ENCODE data around the gene ZMYND11.

ZMYND11 gene

DNA sequence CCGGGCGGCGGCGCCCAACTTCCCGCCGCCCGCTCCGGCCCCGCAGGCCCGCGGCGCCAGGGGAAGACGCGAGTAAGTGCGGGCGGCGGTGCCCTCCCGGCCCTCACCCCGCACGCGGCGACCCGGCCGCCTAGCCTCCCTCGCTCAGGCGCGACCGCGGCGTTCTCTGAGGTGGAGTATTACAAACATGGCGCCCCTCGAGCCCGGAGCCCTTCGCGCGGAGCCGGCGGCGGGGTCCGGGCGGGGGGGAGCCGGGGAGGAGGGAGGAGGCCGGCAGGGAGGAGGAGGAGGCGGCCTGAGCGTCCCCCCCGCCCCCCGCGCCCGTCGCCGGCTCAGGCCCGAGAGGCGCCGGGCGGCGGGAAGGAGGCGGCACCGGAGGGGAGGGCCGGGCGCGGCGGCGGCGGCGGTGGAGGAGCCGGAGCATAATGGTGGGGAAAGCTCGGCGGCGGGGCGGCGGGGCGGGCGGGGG lies at the start of gene ZMYND11:
Gene ZMYND11, plus strand, starts transcription at position 324 of the 469 bp plus-strand sequence. CDS start 44,558 bp downstream, outside the sequence.
- DNase-seq: peak; percentile 14

- no peak for DNase-seq
Observed at GRCh38 chr10:86031-86430, 49.2 kb upstream of the ZMYND11 start.

- no peak for DNase-seq
Observed at GRCh38 chr10:87177-88080, 47.8 kb upstream of the ZMYND11 start.

- no peak for DNase-seq
Observed at GRCh38 chr10:88253-88652, 47.0 kb upstream of the ZMYND11 start.

DNA sequence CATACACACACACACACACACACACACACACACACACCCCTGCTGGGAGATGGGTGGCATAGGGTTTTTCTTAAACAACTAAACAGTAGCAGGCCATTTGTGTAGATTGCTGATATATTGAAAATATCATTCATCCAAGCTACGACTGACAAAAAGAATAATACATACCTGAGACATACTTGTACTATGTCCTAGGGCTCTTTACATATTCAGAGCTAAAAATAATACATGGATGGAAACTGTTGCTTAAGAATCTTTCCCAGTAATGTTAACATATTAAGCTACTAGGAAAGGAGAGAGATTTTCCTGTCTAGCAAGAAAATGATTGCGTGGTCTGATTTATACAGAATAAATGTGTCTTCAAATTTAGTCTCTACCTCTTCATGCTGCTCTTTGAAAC lies 46.0 kb upstream of the ZMYND11 start:
- no peak for DNase-seq

GRCh38 chr10:90161-90560 lies 45.1 kb upstream of the ZMYND11 start:
- no peak for DNase-seq

GRCh38 chr10:91313-91712 lies 43.9 kb upstream of the ZMYND11 start:
- no peak for DNase-seq

GRCh38 chr10:92153-92552 lies 43.1 kb upstream of the ZMYND11 start:
- DNase-seq: no peak

- DNase-seq: no peak
Observed at GRCh38 chr10:92846-93245, 42.4 kb upstream of the ZMYND11 start.

GRCh38 chr10:94613-95012 lies 40.6 kb upstream of the ZMYND11 start:
- DNase-seq: no peak

GRCh38 chr10:95356-96115 lies 39.7 kb upstream of the ZMYND11 start:
- DNase-seq: no peak

DNA sequence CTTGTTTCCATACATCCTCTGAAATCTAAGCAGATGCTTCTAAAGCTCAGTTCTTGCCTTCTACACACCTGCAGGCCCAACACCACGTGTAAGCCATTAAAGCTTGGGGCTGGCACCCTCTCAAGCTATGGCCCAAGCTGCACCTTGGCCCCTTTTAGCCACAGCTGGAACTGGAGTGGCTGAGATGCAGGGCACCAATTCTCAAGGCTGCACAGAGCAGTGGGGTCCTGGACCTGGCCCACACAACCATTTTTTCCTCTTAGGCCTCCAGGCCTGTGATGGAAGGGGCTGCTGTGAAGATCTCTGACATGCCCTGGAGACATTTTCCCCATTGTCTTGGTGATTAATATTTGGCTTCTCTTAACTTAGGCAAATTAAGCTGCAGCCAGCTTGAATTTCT lies 38.8 kb upstream of the ZMYND11 start:
- no peak for DNase-seq

GRCh38 chr10:104416-104815 lies 30.8 kb upstream of the ZMYND11 start:
- DNase-seq: no peak

- DNase-seq: no peak
Observed at GRCh38 chr10:104862-105565, 30.2 kb upstream of the ZMYND11 start.

DNA sequence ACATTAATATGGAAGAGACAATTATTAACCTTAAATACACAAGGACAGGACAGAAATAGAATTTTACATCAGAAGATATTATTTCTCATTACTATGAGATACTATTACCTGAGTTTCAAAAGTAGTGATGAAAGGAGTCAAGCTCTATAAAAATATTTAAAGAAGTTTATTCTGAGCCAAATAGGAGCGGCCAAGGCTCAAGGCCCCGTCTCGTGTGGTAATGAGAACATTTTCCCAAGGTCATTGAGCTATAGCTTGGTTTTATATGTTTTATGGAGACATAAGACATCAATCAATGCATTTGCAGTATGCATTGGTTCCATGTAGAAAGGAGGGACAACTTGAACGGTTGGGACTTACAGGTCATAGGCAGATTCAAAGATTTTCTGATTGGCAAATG lies 29.4 kb upstream of the ZMYND11 start:
- no peak for DNase-seq

- no peak for DNase-seq
Observed at GRCh38 chr10:106740-107139, 28.5 kb upstream of the ZMYND11 start.

DNA sequence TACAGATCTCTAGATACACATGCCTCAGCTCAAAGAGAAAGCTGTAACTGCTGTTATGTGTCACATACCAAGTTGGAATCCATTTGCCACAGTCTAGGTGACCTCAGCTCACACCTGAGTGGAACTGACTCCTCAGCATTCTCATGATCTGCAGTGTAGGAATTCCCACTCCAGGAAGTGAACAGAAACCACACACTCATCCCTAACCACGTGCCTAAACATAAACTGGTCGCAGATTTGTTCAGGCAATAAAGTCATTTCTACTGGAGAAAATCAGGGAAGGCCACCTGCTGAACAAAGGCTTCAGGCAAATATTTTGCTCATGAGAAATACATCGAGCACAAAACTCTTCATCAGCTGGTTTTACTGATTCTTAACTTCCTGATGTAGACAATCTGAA lies 23.0 kb upstream of the ZMYND11 start:
- DNase-seq: no peak

- no peak for DNase-seq
Observed at GRCh38 chr10:124874-125273, 10.4 kb upstream of the ZMYND11 start.

- no peak for DNase-seq
Observed at GRCh38 chr10:127612-128432, 7.4 kb upstream of the ZMYND11 start.

GRCh38 chr10:129810-130209 lies 5.4 kb upstream of the ZMYND11 start:
- DNase-seq: no peak

DNA sequence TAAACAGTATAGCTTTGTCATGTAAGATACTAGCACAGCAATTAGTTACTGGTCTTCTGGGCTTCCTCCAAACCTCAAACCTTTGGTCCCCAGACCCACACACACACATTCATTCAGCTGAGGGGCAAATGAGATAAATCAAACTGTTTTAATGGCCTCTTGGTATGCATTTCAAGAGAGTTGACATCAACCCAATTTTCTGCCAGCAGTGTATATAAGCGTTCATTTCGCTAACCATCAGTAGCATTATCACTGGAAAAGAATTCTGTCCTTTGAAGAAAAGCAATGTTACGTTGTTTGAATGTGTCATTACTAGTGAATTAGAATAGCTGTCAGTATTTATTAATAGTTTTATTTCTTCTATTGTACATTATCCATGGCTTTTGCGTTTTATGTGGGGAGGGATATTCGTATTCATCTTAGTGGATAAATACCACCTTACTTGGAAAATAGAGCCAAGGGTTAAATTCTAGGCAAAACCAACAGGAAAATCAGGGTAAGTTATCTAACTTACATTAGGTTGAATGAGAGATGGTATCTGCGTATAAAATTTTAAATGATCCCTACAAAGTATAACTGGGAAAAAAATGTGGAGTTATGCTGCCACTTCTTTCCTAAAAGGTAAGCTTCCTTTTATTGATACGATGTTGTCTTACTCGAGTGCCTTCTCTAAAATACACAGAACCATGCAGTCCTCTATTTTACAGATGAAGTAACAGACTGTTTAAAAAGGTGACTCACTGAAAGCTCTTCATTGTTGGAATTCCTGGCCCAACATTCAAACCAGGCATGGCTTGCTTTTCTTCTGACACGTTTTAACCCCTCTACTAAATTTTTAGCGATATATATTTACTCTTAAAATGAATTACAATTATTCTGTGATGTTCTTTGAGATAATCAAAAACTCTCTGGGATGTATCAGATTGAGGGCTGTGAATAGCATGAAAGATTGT lies 2.0 kb upstream of the ZMYND11 start:
- DNase-seq: peak; percentile 49
